NT2/D1 (cell line): ENCODE measurements around the gene RPL28.

ENCODE experiments used
- DNase-seq: peaks from one replicate; pipeline ENCODE4 v3.0.0-alpha.2; 2011; ENCODE audit warnings: low read depth, low spot score
- H3K27me3 ChIP-seq: 2 replicates; pipeline ENCODE4 v1.6.0; 2011; ENCODE audit warnings: mild to moderate bottlenecking; ENCODE audit not compliant: insufficient read length, insufficient read depth
- H3K36me3 ChIP-seq: 2 replicates; pipeline ENCODE4 v1.6.1; 2011; ENCODE audit warnings: mild to moderate bottlenecking, low read length, mixed read lengths; ENCODE audit not compliant: insufficient read depth, insufficient read length
- H3K4me1 ChIP-seq: 2 replicates; pipeline ENCODE4 v1.5.1; 2011; ENCODE audit not compliant: insufficient read depth, insufficient read length
- H3K4me3 ChIP-seq: 2 replicates; pipeline ENCODE4 v1.5.1; 2011; ENCODE audit warnings: low read depth; ENCODE audit not compliant: insufficient read length
- H3K9ac ChIP-seq: 2 replicates; pipeline ENCODE4 v1.6.0; 2011; ENCODE audit warnings: low read depth; ENCODE audit not compliant: insufficient read length
- H3K9me3 ChIP-seq: 2 replicates; pipeline ENCODE4 v1.5.1; 2011; ENCODE audit warnings: mild to moderate bottlenecking, low read length; ENCODE audit not compliant: insufficient read depth
- SUZ12 ChIP-seq: IDR thresholded peaks from 2 replicates; pipeline ENCODE4 v1.6.1; 2011; ENCODE audit not compliant: insufficient read length, insufficient read depth; ENCODE audit errors: extremely low read depth
- YY1 ChIP-seq: IDR thresholded peaks from 2 replicates; pipeline ENCODE4 v1.6.1; 2011; ENCODE audit not compliant: insufficient read length, insufficient read depth
- ZNF274 ChIP-seq: IDR thresholded peaks from 2 replicates; pipeline ENCODE4 v1.6.1; 2011; ENCODE audit warnings: mild to moderate bottlenecking, low read depth, low read length

The RPL28 gene

DNA sequence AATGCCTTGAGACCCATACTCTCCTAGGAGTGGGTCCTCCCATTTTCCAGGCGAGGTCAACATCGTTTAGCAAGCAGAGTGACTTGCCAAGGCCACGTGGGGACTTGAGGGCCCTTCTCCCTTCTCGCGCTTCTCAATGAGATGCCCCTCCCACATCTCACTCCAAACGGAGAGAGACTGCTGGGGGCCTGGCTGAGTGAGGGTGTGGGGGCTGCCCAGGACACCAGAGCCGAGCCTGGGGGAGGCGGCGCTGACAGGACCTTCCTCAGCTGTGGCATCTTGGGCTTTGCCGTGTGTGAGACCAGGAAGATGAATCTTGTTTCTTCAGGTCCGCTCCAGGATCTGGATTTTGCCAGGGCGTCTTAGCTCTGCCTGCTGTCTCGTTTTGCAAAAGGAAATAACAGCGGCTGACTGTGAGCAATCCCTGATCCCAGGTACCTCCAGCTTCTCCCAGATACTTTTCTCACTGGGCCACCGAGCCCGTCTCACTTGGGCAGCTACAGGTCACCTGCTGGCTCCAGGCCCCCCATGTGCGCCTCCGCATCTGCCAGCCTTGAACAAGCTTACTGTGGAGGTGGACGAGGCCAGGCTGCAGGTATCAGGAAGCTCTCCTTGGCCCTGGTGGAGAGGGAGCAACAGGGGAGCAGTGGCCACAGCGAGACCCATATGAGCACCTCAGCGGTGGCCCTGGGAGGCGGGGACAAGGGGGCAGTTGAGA lies 37.3 kb upstream of the RPL28 start:
- no peak for TF ChIP-seq YY1
- no peak for TF ChIP-seq ZNF274
- no peak for TF ChIP-seq SUZ12
- peak; percentile 35 for DNase-seq
- peak overlapping the region; percentile 62 for H3K9ac ChIP-seq
- peaks cover 35% of the 10 kb centered on the region for H3K4me1 ChIP-seq
- H3K27me3 ChIP-seq: peaks cover 24% of the 10 kb centered on the region
- H3K36me3 ChIP-seq: peaks cover 21% of the 10 kb centered on the region
- no peaks in the 10 kb centered on the region for H3K9me3 ChIP-seq
- H3K4me3 ChIP-seq: peak overlapping the region; percentile 19

DNA sequence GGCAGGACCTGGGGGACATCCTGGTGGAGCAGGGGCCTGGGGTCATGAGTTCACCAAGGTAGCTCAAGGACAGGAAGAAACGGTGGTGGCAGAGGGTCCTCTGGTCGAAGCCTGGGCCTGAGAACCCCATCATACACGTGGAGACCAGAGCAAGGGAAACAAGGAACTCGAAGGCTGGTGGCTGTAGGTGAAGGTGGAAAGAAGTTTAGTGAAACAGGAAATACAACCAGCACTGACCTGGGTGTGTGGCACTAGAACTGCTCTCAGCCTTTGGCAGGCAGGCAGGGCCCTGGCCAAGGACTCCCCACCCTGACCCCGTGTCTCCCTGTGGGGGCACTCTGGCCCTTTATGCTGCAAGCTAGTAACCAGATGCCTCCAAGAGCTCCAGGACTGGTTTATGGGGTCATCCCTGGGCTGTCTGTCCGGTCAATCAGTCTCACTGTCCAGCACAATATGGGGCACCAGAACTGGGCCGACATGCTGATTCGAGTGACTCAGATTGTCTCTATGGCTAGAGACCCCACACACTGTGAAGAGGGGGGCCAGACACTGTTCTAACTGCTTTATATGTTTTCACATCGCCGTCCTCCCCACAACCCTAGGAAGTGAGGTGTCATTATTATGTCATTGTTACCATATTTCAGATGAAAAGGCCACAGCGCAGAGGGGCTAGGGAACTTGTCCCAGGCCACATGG lies 35.0 kb upstream of the RPL28 start:
- H3K9ac ChIP-seq: peak overlapping the region; percentile 72
- H3K9me3 ChIP-seq: no peaks in the 10 kb centered on the region
- H3K4me3 ChIP-seq: no peak overlapping the region
- H3K27me3 ChIP-seq: peaks cover 38% of the 10 kb centered on the region
- peaks cover 26% of the 10 kb centered on the region for H3K4me1 ChIP-seq
- peaks cover 10% of the 10 kb centered on the region for H3K36me3 ChIP-seq
- TF ChIP-seq ZNF274: no peak
- TF ChIP-seq SUZ12: no peak
- no peak for TF ChIP-seq YY1
- DNase-seq: no peak

- Histone ChIP-seq H3K9me3 (no peaks in the 10 kb centered on the region), H3K4me1 (peaks cover 23% of the 10 kb centered on the region), H3K4me3 (no peak overlapping the region), H3K9ac (no peak overlapping the region), H3K27me3 (peaks cover 46% of the 10 kb centered on the region), H3K36me3 (peaks cover 6% of the 10 kb centered on the region)
- no peak for DNase-seq
- TF ChIP-seq SUZ12: no peak
- TF ChIP-seq YY1: no peak
- TF ChIP-seq ZNF274: no peak
Measured at GRCh38 chr19:55352040-55352439, 33.7 kb upstream of the RPL28 start.

DNA sequence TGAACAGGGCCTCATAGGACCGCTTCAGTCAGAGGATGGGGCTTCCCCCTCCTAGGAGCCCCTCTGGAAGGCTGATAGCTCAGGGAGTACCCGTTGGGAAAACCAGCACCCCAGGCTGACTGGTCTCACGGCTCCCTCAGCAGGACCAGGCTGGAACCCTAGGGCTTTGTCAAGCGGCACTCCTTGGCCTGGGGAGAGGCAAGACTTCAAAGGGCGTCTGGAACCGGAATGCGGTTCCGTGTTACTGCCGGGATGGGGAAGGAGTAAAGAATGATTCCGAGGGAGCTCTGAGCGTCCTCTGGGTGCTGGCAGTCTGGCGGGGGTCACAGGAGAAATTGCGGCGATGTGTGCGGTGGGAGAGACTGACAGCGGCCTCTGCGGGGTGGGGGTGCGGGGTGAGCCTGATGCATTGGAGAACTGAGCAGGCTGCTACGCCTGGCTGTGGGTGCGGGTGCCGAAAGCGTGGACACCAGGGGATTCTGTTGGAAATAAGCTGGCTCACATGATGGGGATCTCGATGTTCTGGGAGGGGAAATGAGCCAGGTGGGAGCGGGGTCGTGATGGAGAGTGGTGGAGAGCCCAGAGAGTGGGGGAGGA lies 33.1 kb upstream of the RPL28 start:
- TF ChIP-seq SUZ12: no peak
- no peak for DNase-seq
- no peak overlapping the region for H3K4me3 ChIP-seq
- H3K36me3 ChIP-seq: peaks cover 3% of the 10 kb centered on the region
- peaks cover 22% of the 10 kb centered on the region for H3K4me1 ChIP-seq
- peaks cover 51% of the 10 kb centered on the region for H3K27me3 ChIP-seq
- no peaks in the 10 kb centered on the region for H3K9me3 ChIP-seq
- H3K9ac ChIP-seq: no peak overlapping the region

GRCh38 chr19:55353356-55353802 lies 32.4 kb upstream of the RPL28 start:
- H3K4me1 ChIP-seq: peaks cover 15% of the 10 kb centered on the region
- peak overlapping the region; percentile 77 for H3K9ac ChIP-seq
- DNase-seq: no peak
- H3K27me3 ChIP-seq: peaks cover 52% of the 10 kb centered on the region
- H3K36me3 ChIP-seq: peaks cover 3% of the 10 kb centered on the region
- H3K4me3 ChIP-seq: peak overlapping the region; percentile 57
- TF ChIP-seq ZNF274: no peak
- no peak for TF ChIP-seq SUZ12
- no peak for TF ChIP-seq YY1
- H3K9me3 ChIP-seq: no peaks in the 10 kb centered on the region

DNA sequence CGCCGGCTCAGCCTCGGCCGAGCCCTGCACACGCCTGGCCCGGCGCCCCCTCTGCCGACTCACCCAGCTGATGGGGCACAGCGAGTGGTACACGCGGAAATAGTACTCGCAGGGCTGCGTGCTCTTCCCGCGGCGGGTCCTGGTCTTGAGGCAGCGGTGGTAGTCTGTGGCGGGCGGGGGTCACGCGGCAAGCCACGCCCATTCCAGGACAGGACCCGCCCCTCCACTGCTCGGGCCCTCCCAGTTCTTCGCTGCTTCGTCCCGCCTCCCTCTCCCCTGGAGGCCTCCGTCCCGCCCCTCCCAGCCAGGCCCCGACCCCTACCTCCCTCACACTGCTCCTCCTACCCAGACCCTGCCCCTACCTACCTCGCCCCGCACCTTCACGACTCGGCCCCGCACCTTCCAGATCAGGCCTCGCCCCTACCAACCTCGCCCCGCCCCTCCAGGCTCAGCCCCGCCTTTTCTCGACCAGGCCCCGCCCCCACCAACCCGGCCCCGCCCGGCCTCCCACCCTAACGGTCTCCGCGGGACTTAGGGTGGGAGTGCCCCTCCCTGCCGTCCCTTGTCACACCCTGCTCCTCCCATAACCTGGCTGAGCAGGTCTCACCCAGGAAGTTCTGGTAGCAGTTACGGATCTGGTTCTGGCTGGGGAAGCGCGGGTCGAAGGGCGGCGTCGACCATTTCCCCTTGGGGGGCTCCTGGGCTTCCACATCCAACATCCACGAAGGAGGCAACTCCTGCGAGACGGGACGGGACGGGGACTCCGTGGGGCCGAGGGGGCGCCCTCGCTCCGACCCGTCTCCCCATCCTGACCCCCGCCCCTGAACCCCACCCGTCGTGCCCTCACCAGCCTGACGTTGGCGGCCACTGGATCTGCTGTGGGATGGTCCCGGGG lies 31.7 kb upstream of the RPL28 start:
- Histone ChIP-seq H3K36me3 (peaks cover 3% of the 10 kb centered on the region), H3K4me3 (peak overlapping the region; percentile 57), H3K4me1 (peaks cover 13% of the 10 kb centered on the region), H3K27me3 (peaks cover 58% of the 10 kb centered on the region), H3K9ac (peak overlapping the region; percentile 77), H3K9me3 (no peaks in the 10 kb centered on the region)
- DNase-seq: peak; percentile 28
- TF ChIP-seq SUZ12 (no peak), ZNF274 (no peak), YY1 (no peak)
